Omental fat pad (tissue), 4 donors: ENCODE data around the gene KCNQ1. TPM values are rescaled to one million over a fixed set of nuclear protein-coding genes. Genes with fewer than 3 reads are reported as not detected.

Source experiments
- ATAC-seq: fragments of 150-250 bp; one replicate; pipeline ENCODE4 v1.9.1; 2016; ENCODE audit warnings: mild to moderate bottlenecking, moderate library complexity; ENCODE audit not compliant: low FRiP score
- DNase-seq: peaks from one replicate; pipeline ENCODE4 v3.0.0-alpha.2; 2019; ENCODE audit warnings: low spot score
- total RNA-seq, 4 donors: library from RNA; depleted of rRNA; stranded (reverse); fragments of >200 nt; gene quantifications; one replicate each; pipeline ENCODE4 v1.1.0, GENCODE V29; 2016
- TF ChIP-seq, protein P1 (sequence below), 3 donors: fragments of 450-650 bp; IDR thresholded peaks; one replicate each; pipeline ENCODE4 v1.5.1; 2016 to 2017; ENCODE audit warnings: antibody characterized with exemption in 3 of 3, mild to moderate bottlenecking in 3 of 3, moderate library complexity in 2 of 3

The KCNQ1 gene
- total RNA-seq, 4 donors from 2014 or later, result 4.5 to 5.9 (median 5.2) TPM

DNA sequence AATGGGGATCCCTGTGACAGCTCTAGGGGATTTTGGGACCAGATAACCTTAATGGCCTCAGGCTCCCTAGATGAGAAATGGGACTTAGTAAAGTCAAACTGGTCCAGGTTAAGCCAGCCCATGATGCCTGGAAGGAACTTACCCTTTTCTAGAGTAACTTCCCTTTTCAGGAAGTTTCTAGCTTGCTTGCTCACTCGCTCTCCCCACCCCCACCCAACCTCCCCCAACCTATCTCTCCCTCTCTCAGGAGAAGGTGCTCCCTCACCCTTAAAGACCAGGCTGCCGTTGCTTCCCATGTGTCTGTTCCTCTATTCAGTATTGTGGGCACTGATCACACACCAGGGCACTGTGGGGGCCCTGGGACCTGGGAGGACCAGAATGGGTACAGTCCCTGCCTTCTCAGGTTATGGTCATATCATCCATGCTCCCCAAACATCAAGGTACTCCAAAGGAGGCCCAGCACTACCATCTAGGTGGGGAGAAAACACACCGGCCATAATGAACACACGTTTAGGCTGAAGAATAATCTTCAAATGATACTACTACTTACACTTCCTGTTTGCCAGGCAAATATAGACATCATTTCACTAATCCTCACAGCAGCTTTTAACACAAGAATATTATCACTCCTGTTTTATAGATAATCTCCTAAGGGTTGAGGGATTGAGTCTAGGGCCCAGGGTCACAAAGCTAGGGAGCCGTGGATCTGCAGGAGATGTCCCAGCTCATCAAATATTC is 236.8 kb downstream of the KCNQ1 start:
- TF ChIP-seq, protein P1, sequence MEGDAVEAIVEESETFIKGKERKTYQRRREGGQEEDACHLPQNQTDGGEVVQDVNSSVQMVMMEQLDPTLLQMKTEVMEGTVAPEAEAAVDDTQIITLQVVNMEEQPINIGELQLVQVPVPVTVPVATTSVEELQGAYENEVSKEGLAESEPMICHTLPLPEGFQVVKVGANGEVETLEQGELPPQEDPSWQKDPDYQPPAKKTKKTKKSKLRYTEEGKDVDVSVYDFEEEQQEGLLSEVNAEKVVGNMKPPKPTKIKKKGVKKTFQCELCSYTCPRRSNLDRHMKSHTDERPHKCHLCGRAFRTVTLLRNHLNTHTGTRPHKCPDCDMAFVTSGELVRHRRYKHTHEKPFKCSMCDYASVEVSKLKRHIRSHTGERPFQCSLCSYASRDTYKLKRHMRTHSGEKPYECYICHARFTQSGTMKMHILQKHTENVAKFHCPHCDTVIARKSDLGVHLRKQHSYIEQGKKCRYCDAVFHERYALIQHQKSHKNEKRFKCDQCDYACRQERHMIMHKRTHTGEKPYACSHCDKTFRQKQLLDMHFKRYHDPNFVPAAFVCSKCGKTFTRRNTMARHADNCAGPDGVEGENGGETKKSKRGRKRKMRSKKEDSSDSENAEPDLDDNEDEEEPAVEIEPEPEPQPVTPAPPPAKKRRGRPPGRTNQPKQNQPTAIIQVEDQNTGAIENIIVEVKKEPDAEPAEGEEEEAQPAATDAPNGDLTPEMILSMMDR (IDR thresholded peaks at IDR 0.05), result no peak
- DNase-seq (no peak), ATAC-seq (no peak)

- TF ChIP-seq, protein P1 (IDR thresholded peaks at IDR 0.05), result no peak
- DNase-seq (no peak), ATAC-seq (no peak)
Measured at GRCh38 chr11:2683806-2684205, 239.0 kb downstream of the KCNQ1 start.

- TF ChIP-seq, protein P1 (IDR thresholded peaks at IDR 0.05), result no peak
- ATAC-seq (no peak), DNase-seq (no peak)
Measured at GRCh38 chr11:2684581-2684980, 239.8 kb downstream of the KCNQ1 start.

- DNase-seq (no peak), ATAC-seq (no peak)
- TF ChIP-seq, protein P1 (IDR thresholded peaks at IDR 0.05), result no peak
Measured at GRCh38 chr11:2685051-2685450, 240.2 kb downstream of the KCNQ1 start.

DNA sequence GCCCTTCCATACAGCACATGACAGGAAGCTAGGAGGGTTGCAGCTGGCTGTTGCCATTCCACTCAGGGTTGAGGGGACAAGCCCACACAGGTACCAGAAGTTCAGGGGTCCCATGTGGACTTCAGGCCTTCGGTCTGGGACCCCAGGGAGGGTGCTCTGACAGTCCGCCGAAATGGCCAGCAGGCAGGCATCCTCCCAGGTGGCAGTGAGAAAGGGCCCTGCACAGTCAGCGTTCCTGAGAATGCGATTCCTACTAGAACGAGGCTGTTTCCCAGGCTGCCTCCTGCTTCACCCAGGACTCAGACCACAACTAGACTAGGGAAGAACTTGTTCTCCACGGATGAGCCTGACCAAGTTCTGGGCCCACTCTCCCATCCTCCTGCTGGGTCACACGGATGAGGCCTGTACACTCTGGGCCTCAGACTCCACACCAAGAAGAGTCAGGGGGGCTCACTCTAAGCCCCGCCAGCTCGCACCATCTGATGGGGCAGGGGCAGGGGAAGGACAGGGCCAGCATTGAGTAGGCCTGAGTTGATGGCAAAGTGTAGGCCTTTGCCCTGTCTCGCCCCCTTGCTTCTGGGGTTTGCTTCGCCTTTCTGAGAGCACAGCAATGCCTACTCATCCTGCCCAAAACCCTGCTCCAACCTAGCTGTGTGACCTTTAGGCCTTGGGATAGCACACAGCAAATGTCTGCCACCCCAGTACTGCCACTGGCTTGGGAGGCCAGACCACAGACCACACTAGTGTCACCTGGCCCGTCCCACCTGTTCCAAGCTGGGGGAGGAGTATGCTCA is 241.0 kb downstream of the KCNQ1 start:
- TF ChIP-seq, protein P1 (IDR thresholded peaks at IDR 0.05), result no peak
- no peak for DNase-seq
- no peak for ATAC-seq

GRCh38 chr11:2686360-2687222 is 241.8 kb downstream of the KCNQ1 start:
- TF ChIP-seq, protein P1 (IDR thresholded peaks at IDR 0.05), result no peak
- no peak for ATAC-seq
- DNase-seq, result no peak
